Measurements from ENCODE around the gene IVNS1ABP.

IVNS1ABP gene

GRCh38 chr1:185312361-185313138 is 4.5 kb downstream of the IVNS1ABP start:
- no peak for DNase-seq (ENCODE audit: low spot score)
- no peak for TF ChIP-seq CTCF (IDR thresholded peaks at IDR 0.05; ENCODE audit: extremely low read depth, insufficient read depth, missing control alignments)
- in situ Hi-C loops (cut with MboI; ENCODE audit: low pct_unique_long_range_greater_than_20kb, low sequenced_read_pairs, unreplicated experiment), result no loop called here

GRCh38 chr1:185311589-185312225 is 5.3 kb downstream of the IVNS1ABP start:
- TF ChIP-seq CTCF (IDR thresholded peaks at IDR 0.05; ENCODE audit: extremely low read depth, insufficient read depth, missing control alignments), result no peak

GRCh38 chr1:185309566-185309965 is 7.5 kb downstream of the IVNS1ABP start:
- no peak for TF ChIP-seq CTCF (IDR thresholded peaks at IDR 0.05; ENCODE audit: extremely low read depth, insufficient read depth, missing control alignments)
- DNase-seq (ENCODE audit: low spot score), result no peak
- in situ Hi-C loops (cut with MboI; ENCODE audit: low pct_unique_long_range_greater_than_20kb, low sequenced_read_pairs, unreplicated experiment), result no loop called here

More at GRCh38 chr1:185311589-185312225, 5.3 kb downstream of the IVNS1ABP start:
- DNase-seq (ENCODE audit: low spot score), result no peak
- in situ Hi-C loops (cut with MboI; ENCODE audit: low pct_unique_long_range_greater_than_20kb, low sequenced_read_pairs, unreplicated experiment), result no loop called here

- no peak for TF ChIP-seq CTCF (IDR thresholded peaks at IDR 0.05; ENCODE audit: extremely low read depth, insufficient read depth, missing control alignments)
- DNase-seq (ENCODE audit: low spot score), result no peak
- in situ Hi-C loops (cut with MboI; ENCODE audit: low pct_unique_long_range_greater_than_20kb, low sequenced_read_pairs, unreplicated experiment), result no loop called here
Observed at GRCh38 chr1:185308126-185308525, 8.9 kb downstream of the IVNS1ABP start.

- no peak for DNase-seq (ENCODE audit: low spot score)
- in situ Hi-C loops (cut with MboI; ENCODE audit: low pct_unique_long_range_greater_than_20kb, low sequenced_read_pairs, unreplicated experiment), result no loop called here
Observed at GRCh38 chr1:185305419-185305818, 11.6 kb downstream of the IVNS1ABP start.

GRCh38 chr1:185300152-185300551 is 16.9 kb downstream of the IVNS1ABP start:
- TF ChIP-seq CTCF (IDR thresholded peaks at IDR 0.05; ENCODE audit: extremely low read depth, insufficient read depth, missing control alignments), result no peak
- no peak for DNase-seq (ENCODE audit: low spot score)
- in situ Hi-C loops (cut with MboI; ENCODE audit: low pct_unique_long_range_greater_than_20kb, low sequenced_read_pairs, unreplicated experiment), result no loop called here

More at GRCh38 chr1:185305419-185305818, 11.6 kb downstream of the IVNS1ABP start:
- no peak for TF ChIP-seq CTCF (IDR thresholded peaks at IDR 0.05; ENCODE audit: extremely low read depth, insufficient read depth, missing control alignments)
